ENCODE results near the gene PRRC2B.
"Not testable (repeated sequence)": the region's sequence is repeated elsewhere in the genome, so short reads cannot be mapped to it uniquely, and the experiment has no call there.

PRRC2B gene

DNA sequence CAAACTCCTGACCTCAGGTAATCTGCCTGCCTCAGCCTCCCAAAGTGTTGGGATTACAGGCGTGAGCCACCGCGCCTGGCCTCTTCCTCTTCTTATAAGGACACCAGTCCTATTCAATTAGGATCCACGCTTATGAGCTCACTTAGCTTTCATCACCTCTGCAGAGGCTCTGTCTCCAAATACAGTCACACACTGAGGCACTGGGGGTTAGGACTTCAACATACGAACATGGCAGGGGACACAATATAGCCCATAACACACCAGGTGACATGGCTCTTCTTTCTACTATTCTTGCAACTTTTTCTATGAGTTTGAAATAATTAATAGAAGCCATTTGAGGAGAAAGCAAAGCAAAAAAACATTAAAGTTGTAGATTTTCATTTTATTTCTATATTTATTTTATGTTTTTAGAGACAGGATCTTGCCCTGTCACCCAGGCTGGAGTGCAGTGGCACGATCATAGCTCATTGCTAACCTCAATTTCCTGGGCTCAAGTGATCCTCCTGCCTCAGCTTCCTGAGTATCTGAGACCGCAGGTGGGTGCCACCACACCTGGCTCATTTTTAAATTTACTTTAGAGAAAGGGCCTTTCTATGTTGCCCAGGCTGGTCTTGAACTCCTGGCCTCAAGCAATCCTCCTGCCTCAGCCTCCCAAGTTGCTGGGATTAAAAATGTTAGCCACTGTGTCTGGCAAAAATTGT, 145.5 kb downstream of the PRRC2B start:
- no peak for DNase-seq (ENCODE audit: low spot score)

DNA sequence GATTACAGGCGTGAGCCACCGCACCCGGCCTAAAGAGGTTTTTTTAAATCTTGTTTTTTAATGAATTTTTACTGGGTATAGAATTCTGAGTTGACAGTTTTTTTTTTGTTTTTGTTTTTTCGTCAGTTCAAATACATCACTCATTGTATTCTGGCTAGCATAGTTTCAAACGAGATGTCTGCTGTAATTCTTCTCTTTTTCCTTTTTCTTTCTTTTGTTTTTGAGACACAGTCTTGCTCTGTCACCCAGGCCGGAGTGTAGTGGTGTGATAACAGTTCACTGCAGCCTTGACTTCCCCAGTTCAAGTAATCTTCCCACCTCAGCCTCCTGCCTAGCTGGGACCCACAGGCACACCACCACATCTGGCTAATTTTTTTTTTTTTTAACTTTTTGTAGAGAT, 149.3 kb downstream of the PRRC2B start:
- DNase-seq (ENCODE audit: low spot score), result no peak

DNA sequence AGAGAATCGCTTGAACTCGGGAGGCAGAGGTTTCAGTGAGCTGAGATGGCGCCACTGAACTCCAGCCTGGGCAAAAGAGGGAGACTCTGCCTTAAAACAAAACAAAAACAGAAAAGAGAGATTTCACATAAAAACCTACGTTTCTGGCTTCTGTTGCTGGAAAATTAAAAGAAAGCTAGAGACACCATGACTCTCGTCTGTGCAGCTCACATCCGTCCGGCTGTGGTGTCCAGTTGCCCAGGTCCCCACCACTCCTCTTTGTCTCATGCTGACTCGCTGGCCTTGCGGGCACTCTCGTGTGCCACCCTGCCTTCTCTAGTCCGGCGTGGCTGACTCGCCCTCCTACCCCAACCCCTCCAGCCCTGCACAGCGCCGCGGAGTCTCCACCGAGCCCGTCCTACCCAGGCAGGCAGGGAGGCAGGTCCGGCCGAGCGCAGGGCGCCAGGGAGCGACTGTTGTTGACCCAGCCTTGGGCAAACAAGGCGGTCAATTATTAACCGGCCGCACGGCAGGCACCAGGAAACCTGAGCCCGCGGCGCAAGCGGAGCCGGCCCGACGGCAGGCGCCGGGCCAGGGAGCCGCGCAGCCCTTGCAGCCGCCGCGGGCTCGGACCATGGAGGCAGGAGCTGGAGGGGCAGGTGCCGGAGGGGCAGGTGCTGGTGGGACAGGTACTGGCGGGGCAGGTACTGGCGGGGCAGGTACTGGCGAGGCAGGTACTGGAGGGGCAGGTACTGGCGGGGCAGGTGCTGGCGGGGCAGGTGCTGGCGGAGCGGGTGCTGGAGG, 151.3 kb downstream of the PRRC2B start, which contains the start of gene PRRT1B:
PRRT1B (plus strand) TSS at position 521 of the 783 bp plus-strand sequence; CDS start at position 614, 93 bp downstream.
- no peak for DNase-seq (ENCODE audit: low spot score)

DNA sequence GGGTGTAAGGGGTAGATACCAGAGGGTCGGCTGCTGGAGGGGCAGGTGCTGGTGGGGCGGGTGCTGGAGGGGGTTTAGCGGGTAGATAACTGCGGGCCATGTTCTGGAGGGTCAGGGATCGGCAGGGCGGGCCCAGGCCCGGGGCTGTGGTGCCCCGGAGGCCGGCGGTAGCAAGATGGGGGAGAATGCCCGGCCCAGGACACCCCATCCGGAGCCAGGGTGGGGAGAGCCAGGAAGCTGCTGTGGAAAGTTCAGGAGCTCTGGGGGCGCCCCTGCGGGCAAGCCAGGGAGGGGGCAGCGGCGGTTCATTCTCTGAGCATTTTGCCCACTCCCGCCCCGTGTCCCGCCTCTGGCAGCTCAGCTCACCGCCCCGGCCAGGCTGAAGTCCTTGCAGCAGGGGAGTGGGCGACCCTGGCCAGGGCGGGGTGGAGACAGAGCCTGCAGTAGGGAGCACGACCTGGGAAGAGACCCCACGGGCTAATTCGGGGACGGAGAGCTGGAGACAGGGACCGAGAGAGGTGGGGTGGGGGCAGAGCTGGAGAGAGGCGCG, 152.0 kb downstream of the PRRC2B start:
- no peak for DNase-seq (ENCODE audit: low spot score)

DNA sequence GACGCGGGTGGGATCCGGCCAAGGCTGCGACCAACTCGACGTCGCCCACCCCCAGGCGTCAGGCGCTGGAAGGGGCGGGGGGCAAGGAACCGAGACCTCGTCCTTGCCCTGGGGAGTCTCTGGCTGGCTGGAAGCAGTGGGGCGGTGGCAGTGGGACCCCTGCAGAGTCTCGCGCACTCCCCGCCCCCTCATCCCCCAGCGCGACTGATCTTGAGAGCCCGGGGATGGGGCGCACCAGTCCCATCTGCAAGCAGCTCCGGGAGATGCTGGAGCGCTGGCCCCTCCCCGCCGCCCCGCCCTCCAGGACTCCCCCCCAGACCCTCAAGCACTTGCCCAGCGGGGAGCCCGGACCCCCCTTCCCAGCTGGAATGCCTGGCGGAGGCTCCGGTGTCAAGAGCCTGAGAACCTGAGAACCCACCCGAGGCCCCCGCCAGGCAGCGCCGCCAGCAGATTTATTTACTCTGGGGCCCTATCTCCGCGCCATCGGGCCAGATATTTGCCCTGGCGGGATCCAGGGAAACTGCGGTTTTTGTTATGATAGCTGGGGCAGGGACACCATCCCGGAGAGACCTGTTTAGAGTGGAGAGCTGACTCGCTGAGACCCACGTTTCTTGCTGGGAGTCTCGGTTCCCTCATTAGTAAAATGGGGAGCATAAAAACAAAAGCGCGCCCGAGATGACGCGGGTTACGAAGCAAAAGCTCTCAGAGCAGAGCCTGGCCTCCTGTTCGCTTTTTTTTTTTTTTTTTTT, 152.6 kb downstream of the PRRC2B start:
- no peak for DNase-seq (ENCODE audit: low spot score)

- not testable (repeated sequence) for DNase-seq (ENCODE audit: low spot score)
Measured at GRCh38 chr9:131549186-131549585, 155.3 kb downstream of the PRRC2B start.

Data from cerebellar cortex (tissue), 1 donor.